ENCODE results near the gene TPSB2. TPM values are rescaled to one million over a fixed set of nuclear protein-coding genes. Genes with fewer than 3 reads are reported as not detected.

The TPSB2 gene
- total RNA-seq, 1 donor from 2014 or later: not detected

GRCh38 chr16:1223355-1224214, 6.4 kb downstream of the TPSB2 start:
- no peak for DNase-seq (ENCODE audit: low read depth)
- no peak for TF ChIP-seq CTCF (IDR thresholded peaks at IDR 0.05; ENCODE audit: insufficient read depth, low read length, poor library complexity, severe bottlenecking)
- Histone ChIP-seq H3K4me3 (ENCODE audit: low read depth, low read length) (no peak overlapping the region), H3K27me3 (ENCODE audit: control insufficient read depth, insufficient read depth, low read length) (peaks cover 18% of the 10 kb centered on the region), H3K36me3 (ENCODE audit: control insufficient read depth, insufficient read depth, low read length) (no peaks in the 10 kb centered on the region)

GRCh38 chr16:1222553-1223354, 7.2 kb downstream of the TPSB2 start:
- TF ChIP-seq CTCF (IDR thresholded peaks at IDR 0.05; ENCODE audit: insufficient read depth, low read length, poor library complexity, severe bottlenecking): no peak
- no peak for DNase-seq (ENCODE audit: low read depth)
- Histone ChIP-seq H3K27me3 (ENCODE audit: control insufficient read depth, insufficient read depth, low read length) (peaks cover 18% of the 10 kb centered on the region), H3K4me3 (ENCODE audit: low read depth, low read length) (no peak overlapping the region), H3K36me3 (ENCODE audit: control insufficient read depth, insufficient read depth, low read length) (no peaks in the 10 kb centered on the region)

DNA sequence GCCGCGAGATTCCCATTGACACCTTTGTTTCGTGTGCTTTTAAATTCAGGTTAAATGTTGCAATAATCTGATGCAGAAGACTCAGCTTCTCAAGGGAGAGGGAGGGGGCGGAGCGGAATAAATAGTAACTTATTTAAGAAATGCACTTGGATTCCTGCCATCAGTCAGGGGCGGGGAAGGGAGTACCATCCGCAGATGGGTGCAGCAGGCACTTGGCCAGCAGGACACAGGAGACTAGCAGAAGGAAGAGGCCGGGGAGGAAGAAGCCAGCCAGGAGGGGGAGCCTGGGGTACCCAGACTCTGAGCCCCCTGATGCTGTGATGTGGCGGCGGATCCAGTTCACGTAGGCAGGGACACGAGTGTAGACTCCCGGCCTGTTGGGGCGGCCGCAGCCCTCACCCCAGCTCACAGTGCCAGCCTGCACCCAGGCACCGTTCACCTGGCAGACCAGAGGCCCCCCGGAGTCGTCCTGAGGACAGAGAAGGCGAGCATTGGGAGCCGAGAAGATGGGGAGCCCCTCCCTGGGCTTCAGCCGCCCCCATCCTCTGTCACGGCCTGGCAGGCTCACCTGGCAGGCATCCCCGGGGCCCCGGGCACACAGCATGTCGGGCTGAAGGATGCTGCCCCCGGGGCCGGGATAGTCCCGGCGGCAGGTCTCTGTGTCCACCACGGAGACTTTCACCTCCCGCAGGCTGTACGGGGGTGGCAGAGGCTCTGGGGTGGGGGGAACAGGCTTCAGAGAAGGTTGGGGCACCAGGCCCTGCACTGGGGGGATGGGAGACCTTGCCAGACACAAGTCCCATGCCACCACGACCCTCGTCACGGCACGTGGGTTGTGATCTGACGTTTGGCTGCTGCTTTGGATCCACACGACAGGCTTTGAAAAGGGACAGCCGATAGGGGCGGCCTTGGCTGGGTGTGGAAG, 8.1 kb downstream of the TPSB2 start:
- H3K36me3 ChIP-seq (ENCODE audit: control insufficient read depth, insufficient read depth, low read length): no peaks in the 10 kb centered on the region
- no peak for DNase-seq (ENCODE audit: low read depth)
- peaks cover 18% of the 10 kb centered on the region for H3K27me3 ChIP-seq (ENCODE audit: control insufficient read depth, insufficient read depth, low read length)
- TF ChIP-seq CTCF (IDR thresholded peaks at IDR 0.05; ENCODE audit: insufficient read depth, low read length, poor library complexity, severe bottlenecking): no peak
- H3K4me3 ChIP-seq (ENCODE audit: low read depth, low read length): no peak overlapping the region

GRCh38 chr16:1220841-1221627, 8.9 kb downstream of the TPSB2 start:
- no peak for TF ChIP-seq CTCF (IDR thresholded peaks at IDR 0.05; ENCODE audit: insufficient read depth, low read length, poor library complexity, severe bottlenecking)
- H3K27me3 ChIP-seq (ENCODE audit: control insufficient read depth, insufficient read depth, low read length): peaks cover 15% of the 10 kb centered on the region
- DNase-seq (ENCODE audit: low read depth): no peak
- no peaks in the 10 kb centered on the region for H3K36me3 ChIP-seq (ENCODE audit: control insufficient read depth, insufficient read depth, low read length)
- H3K4me3 ChIP-seq (ENCODE audit: low read depth, low read length): no peak overlapping the region
